NCI-H1417 treated with DMSO at 0.1 percent for 48 hours (cell line): ENCODE measurements around the gene PNKD.

Experiments used
- DNase-seq: peaks from one replicate; lab custom pipeline; 2025; lab: John Stamatoyannopoulos, UW

Gene PNKD

GRCh38 chr2:218371983-218372350, 101.6 kb downstream of the PNKD start:
- no peak for DNase-seq

GRCh38 chr2:218374795-218375194, 104.5 kb downstream of the PNKD start:
- DNase-seq, result no peak

GRCh38 chr2:218375212-218375611, 104.9 kb downstream of the PNKD start:
- no peak for DNase-seq

- no peak for DNase-seq
These were observed 107.7 kb downstream of the PNKD start for GRCh38 chr2:218378053-218378452.

- DNase-seq, result no peak
These were observed 111.6 kb downstream of the PNKD start, which contains the start of gene SLC11A1 for GRCh38 chr2:218381916-218382366. SLC11A1 (plus strand) TSS chr2:218382273; CDS start chr2:218382369, 96 bp downstream.

- no peak for DNase-seq
These were observed 112.5 kb downstream of the PNKD start for GRCh38 chr2:218382785-218383184.

GRCh38 chr2:218383892-218384519, 113.7 kb downstream of the PNKD start:
- no peak for DNase-seq

GRCh38 chr2:218384975-218385374, 114.7 kb downstream of the PNKD start:
- DNase-seq, result no peak

- DNase-seq, result no peak
These were observed 116.4 kb downstream of the PNKD start for GRCh38 chr2:218386505-218387368.

GRCh38 chr2:218387369-218388194, 117.3 kb downstream of the PNKD start:
- DNase-seq, result peak; percentile 61

- DNase-seq, result no peak
These were observed 119.2 kb downstream of the PNKD start for GRCh38 chr2:218389333-218390150.

GRCh38 chr2:218391202-218391601, 120.9 kb downstream of the PNKD start:
- DNase-seq, result no peak

GRCh38 chr2:218392459-218392858, 122.1 kb downstream of the PNKD start:
- no peak for DNase-seq

GRCh38 chr2:218392891-218393462, 122.7 kb downstream of the PNKD start:
- DNase-seq, result no peak

- DNase-seq, result no peak
These were observed 123.5 kb downstream of the PNKD start for GRCh38 chr2:218393750-218394290.

- no peak for DNase-seq
These were observed 124.2 kb downstream of the PNKD start for GRCh38 chr2:218394298-218395089.

- DNase-seq, result no peak
These were observed 124.7 kb downstream of the PNKD start for GRCh38 chr2:218395090-218395444.

GRCh38 chr2:218395456-218395825, 125.1 kb downstream of the PNKD start:
- DNase-seq, result no peak

GRCh38 chr2:218395826-218396687, 125.7 kb downstream of the PNKD start:
- peak; percentile 70 for DNase-seq
